ENCODE results near the gene STPG3.

The STPG3 gene

GRCh38 chr9:137244486-137245449, 6.3 kb upstream of the STPG3 start:
- DNase-seq = no peak

GRCh38 chr9:137245450-137246421, 5.3 kb upstream of the STPG3 start:
- DNase-seq = no peak

- DNase-seq = no peak
Measured at GRCh38 chr9:137247135-137247915, 3.8 kb upstream of the STPG3 start.

GRCh38 chr9:137247916-137248175, 3.2 kb upstream of the STPG3 start:
- no peak for DNase-seq

- no peak for DNase-seq
Measured at GRCh38 chr9:137250329-137251193, 525 bp upstream of the STPG3 start.

- no peak for DNase-seq
Measured at GRCh38 chr9:137251490-137252268, 593 bp downstream of the STPG3 start.

- no peak for DNase-seq
Measured at GRCh38 chr9:137252555-137253506, 1.7 kb downstream of the STPG3 start.

- no peak for DNase-seq
Measured at GRCh38 chr9:137253717-137254623, 2.9 kb downstream of the STPG3 start.

GRCh38 chr9:137254624-137255447, 3.8 kb downstream of the STPG3 start, which contains the start of gene NELFB:
NELFB (plus strand) TSS chr9:137255327.
- DNase-seq = peak in 55 of 56 donors; percentile 31 to 97 (median 88)

- DNase-seq = peak in 3 of 56 donors; percentile 50 to 56 (median 50)
Measured at GRCh38 chr9:137255448-137256114, 4.5 kb downstream of the STPG3 start.

GRCh38 chr9:137256362-137256761, 5.3 kb downstream of the STPG3 start:
- no peak for DNase-seq

GRCh38 chr9:137256856-137257255, 5.8 kb downstream of the STPG3 start:
- no peak for DNase-seq

- DNase-seq = peak in 6 of 56 donors; percentile 8 to 51 (median 14)
Measured at GRCh38 chr9:137262173-137262908, 11.3 kb downstream of the STPG3 start.

- no peak for DNase-seq
Measured at GRCh38 chr9:137262909-137263285, 11.8 kb downstream of the STPG3 start.

- DNase-seq = no peak
Measured at GRCh38 chr9:137263506-137263905, 12.4 kb downstream of the STPG3 start.
